Vagina (tissue), 2 donors: ENCODE data around the gene EML2. TPM values are rescaled to one million over a fixed set of nuclear protein-coding genes. Genes with fewer than 3 reads are reported as not detected.

Experiments used
- DNase-seq, 2 donors: peaks; one replicate each; pipeline ENCODE4 v3.0.0-alpha.2; 2017; ENCODE audit errors: extremely low spot score in 2 of 2
- H3K27ac ChIP-seq: fragments of 200-600 bp; sonication (generic); one replicate; pipeline ENCODE4 v1.5.1; 2019
- H3K27me3 ChIP-seq: fragments of 200-600 bp; sonication (generic); one replicate; pipeline ENCODE4 v1.5.1; 2019
- H3K36me3 ChIP-seq, 2 donors: fragments of 200-600 bp; sonication (generic); one replicate each; pipeline ENCODE4 v1.5.1; 2017 to 2019
- H3K4me1 ChIP-seq: fragments of 200-600 bp; sonication (generic); one replicate; pipeline ENCODE4 v1.5.1; 2019
- H3K4me3 ChIP-seq, 2 donors: fragments of 200-600 bp; sonication (generic); 1 replicate in 1 of 2; 2 replicates in 1 of 2; pipeline ENCODE4 v1.5.1; 2016 to 2019
- H3K9me3 ChIP-seq: fragments of 200-600 bp; sonication (generic); one replicate; pipeline ENCODE4 v1.5.1; 2019
- CTCF ChIP-seq, 3 experiments: fragments of 450-650 bp in 2 of 3; fragments of 200-600 bp in 1 of 3; sonication (generic) in 1 of 3; IDR thresholded peaks; one replicate each; pipeline ENCODE4 v1.5.1; 2017 to 2019; ENCODE audit warnings: antibody characterized with exemption in 3 of 3, mild to moderate bottlenecking in 2 of 3, moderate library complexity in 2 of 3
- POLR2A ChIP-seq, 2 donors: fragments of 450-650 bp; IDR thresholded peaks; one replicate each; pipeline ENCODE4 v1.6.1; 2017; ENCODE audit warnings: antibody characterized with exemption in 2 of 2, mild to moderate bottlenecking in 2 of 2, moderate library complexity in 2 of 2
- POLR2AphosphoS5 ChIP-seq, 2 donors: sonication (generic); formaldehyde crosslinking; IDR thresholded peaks; one replicate each; pipeline ENCODE4 v1.9.0; 2017; ENCODE audit warnings: antibody characterized with exemption in 2 of 2, mild to moderate bottlenecking in 2 of 2, low read depth in 1 of 2; ENCODE audit not compliant: insufficient read depth in 1 of 2
- intact Hi-C: fragments of 100-400 bp; cut with DNase I; formaldehyde crosslinking; loops from one replicate; pipeline ENCODE4 v1.15.1; 2023
- total RNA-seq: library from RNA; depleted of rRNA; stranded (reverse); fragments of >200 nt; gene quantifications from one replicate; pipeline ENCODE4 v1.2.3, GENCODE V29; 2016

The EML2 gene
- total RNA-seq, 1 donor from 2014 or later, result 74.9 TPM

GRCh38 chr19:45599286-45599685 is 39.9 kb downstream of the EML2 start:
- Histone ChIP-seq H3K27me3 (peaks cover 11% of the 10 kb centered on the region), H3K4me3 (no peak overlapping the region), H3K4me1 (peaks cover 7% of the 10 kb centered on the region), H3K36me3 (no peaks in the 10 kb centered on the region), H3K9me3 (no peaks in the 10 kb centered on the region), H3K27ac (peak overlapping the region; percentile 2)
- DNase-seq, result no peak
- no peak for TF ChIP-seq POLR2A (IDR thresholded peaks at IDR 0.05)
- TF ChIP-seq POLR2AphosphoS5 (IDR thresholded peaks at IDR 0.05; ENCODE audit: insufficient read depth in 1 of 2, low read depth in 1 of 2), result no peak
- no peak for TF ChIP-seq CTCF (IDR thresholded peaks at IDR 0.05)
- intact Hi-C loops, result no loop called here

- intact Hi-C loops, result no loop called here
- no peaks in the 10 kb centered on the region for H3K9me3 ChIP-seq
- H3K36me3 ChIP-seq, result no peaks in the 10 kb centered on the region
- peaks cover 7% of the 10 kb centered on the region for H3K4me1 ChIP-seq
- H3K27me3 ChIP-seq, result peaks cover 11% of the 10 kb centered on the region
- no peak for TF ChIP-seq POLR2A (IDR thresholded peaks at IDR 0.05)
- TF ChIP-seq POLR2AphosphoS5 (IDR thresholded peaks at IDR 0.05; ENCODE audit: insufficient read depth in 1 of 2, low read depth in 1 of 2), result no peak
- no peak for TF ChIP-seq CTCF (IDR thresholded peaks at IDR 0.05)
- DNase-seq, result no peak
- peak overlapping the region in 1 of 2 donors; percentile 3 for H3K4me3 ChIP-seq
- H3K27ac ChIP-seq, result peak overlapping the region; percentile 34
Observed at GRCh38 chr19:45598267-45599001, 40.8 kb downstream of the EML2 start.

- DNase-seq, result no peak
- TF ChIP-seq POLR2A (IDR thresholded peaks at IDR 0.05) (no peak), CTCF (IDR thresholded peaks at IDR 0.05) (no peak), POLR2AphosphoS5 (IDR thresholded peaks at IDR 0.05; ENCODE audit: insufficient read depth in 1 of 2, low read depth in 1 of 2) (no peak)
Observed at GRCh38 chr19:45597425-45598111, 41.6 kb downstream of the EML2 start.

GRCh38 chr19:45595814-45596213 is 43.4 kb downstream of the EML2 start:
- TF ChIP-seq CTCF (IDR thresholded peaks at IDR 0.05) (no peak), POLR2AphosphoS5 (IDR thresholded peaks at IDR 0.05; ENCODE audit: insufficient read depth in 1 of 2, low read depth in 1 of 2) (no peak), POLR2A (IDR thresholded peaks at IDR 0.05) (no peak)
- intact Hi-C loops, result no loop called here
- H3K4me1 ChIP-seq, result peaks cover 7% of the 10 kb centered on the region
- no peak overlapping the region for H3K27ac ChIP-seq
- H3K27me3 ChIP-seq, result peaks cover 7% of the 10 kb centered on the region
- H3K4me3 ChIP-seq, result no peak overlapping the region
- no peaks in the 10 kb centered on the region for H3K9me3 ChIP-seq
- no peak for DNase-seq
- no peaks in the 10 kb centered on the region for H3K36me3 ChIP-seq

More at GRCh38 chr19:45597425-45598111, 41.6 kb downstream of the EML2 start:
- Histone ChIP-seq H3K9me3 (no peaks in the 10 kb centered on the region), H3K27me3 (peaks cover 11% of the 10 kb centered on the region), H3K4me1 (peaks cover 7% of the 10 kb centered on the region), H3K27ac (peak overlapping the region; percentile 34), H3K36me3 (no peaks in the 10 kb centered on the region), H3K4me3 (no peak overlapping the region)
- intact Hi-C loops, result no loop called here

- Histone ChIP-seq H3K27ac (no peak overlapping the region), H3K4me1 (peaks cover 7% of the 10 kb centered on the region), H3K9me3 (no peaks in the 10 kb centered on the region), H3K36me3 (no peaks in the 10 kb centered on the region), H3K4me3 (no peak overlapping the region), H3K27me3 (no peaks in the 10 kb centered on the region)
- TF ChIP-seq POLR2A (IDR thresholded peaks at IDR 0.05) (no peak), POLR2AphosphoS5 (IDR thresholded peaks at IDR 0.05; ENCODE audit: insufficient read depth in 1 of 2, low read depth in 1 of 2) (no peak), CTCF (IDR thresholded peaks at IDR 0.05) (no peak)
- DNase-seq, result no peak
- intact Hi-C loops, result no loop called here
Observed at GRCh38 chr19:45593520-45593919, 45.7 kb downstream of the EML2 start.
